ENCODE measurements around the gene WDR62.

Gene WDR62

DNA sequence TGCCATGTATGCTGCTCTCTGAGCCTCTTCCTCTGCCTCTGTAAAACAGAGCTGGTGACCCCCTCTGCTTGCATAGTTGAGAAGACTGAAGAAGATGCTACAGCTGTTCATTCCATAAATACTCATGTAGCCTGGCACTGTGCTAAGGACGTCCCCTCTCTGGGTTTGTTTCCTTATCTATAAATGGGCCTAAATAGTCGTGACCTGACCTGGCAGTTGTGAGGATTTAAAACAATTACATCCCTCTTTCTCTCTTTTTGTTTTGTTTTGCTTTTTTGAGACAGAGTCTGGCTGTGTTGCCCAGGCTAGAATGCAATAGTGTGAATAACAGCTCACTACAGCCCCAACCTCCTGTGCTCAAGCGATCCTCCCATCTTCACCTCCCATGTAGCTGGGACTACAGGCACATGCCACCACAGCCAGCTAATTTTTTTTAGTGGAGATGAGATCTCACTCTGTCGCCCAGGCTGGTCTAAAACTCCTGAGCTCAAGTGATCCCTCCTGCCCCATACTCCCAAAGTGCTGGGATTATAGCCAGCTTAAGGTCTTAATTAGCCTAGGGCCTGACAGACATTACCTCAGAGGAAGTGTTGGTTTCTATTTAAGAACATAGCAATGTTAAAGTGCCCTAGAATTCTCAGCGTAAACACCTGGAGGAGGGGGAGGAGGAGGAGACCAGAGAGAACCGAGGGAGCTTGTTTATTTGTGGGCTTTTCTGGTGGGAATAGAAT, 4.6 kb downstream of the WDR62 start:
- peaks cover 50% of the 10 kb centered on the region; the same call in 1 of the 2 replicates for H3K36me3 ChIP-seq (ENCODE audit: insufficient read depth, low read length)
- peak overlapping the region; percentile 39 for H3K4me2 ChIP-seq (ENCODE audit: low read depth, low read length, poor library complexity, severe bottlenecking)
- H3K79me2 ChIP-seq (ENCODE audit: insufficient read depth, low read length) = peaks cover 71% of the 10 kb centered on the region
- no peaks in the 10 kb centered on the region for H3K9me3 ChIP-seq (ENCODE audit: insufficient read depth, low read depth, low read length)
- H3K9ac ChIP-seq (ENCODE audit: low read depth, low read length, poor library complexity, severe bottlenecking) = peak overlapping the region; percentile 19
- no peaks in the 10 kb centered on the region for H3K27me3 ChIP-seq (ENCODE audit: insufficient read depth, low read length, poor library complexity, severe bottlenecking)
- H3K4me1 ChIP-seq (ENCODE audit: insufficient read depth, low read length, poor library complexity, severe bottlenecking) = peaks cover 33% of the 10 kb centered on the region
- H2AFZ ChIP-seq (ENCODE audit: low read length) = no peak overlapping the region
- no peaks in the 10 kb centered on the region for H3K9me2 ChIP-seq (replicated peaks; ENCODE audit: low read depth, low read length)
- TF ChIP-seq, protein P1, sequence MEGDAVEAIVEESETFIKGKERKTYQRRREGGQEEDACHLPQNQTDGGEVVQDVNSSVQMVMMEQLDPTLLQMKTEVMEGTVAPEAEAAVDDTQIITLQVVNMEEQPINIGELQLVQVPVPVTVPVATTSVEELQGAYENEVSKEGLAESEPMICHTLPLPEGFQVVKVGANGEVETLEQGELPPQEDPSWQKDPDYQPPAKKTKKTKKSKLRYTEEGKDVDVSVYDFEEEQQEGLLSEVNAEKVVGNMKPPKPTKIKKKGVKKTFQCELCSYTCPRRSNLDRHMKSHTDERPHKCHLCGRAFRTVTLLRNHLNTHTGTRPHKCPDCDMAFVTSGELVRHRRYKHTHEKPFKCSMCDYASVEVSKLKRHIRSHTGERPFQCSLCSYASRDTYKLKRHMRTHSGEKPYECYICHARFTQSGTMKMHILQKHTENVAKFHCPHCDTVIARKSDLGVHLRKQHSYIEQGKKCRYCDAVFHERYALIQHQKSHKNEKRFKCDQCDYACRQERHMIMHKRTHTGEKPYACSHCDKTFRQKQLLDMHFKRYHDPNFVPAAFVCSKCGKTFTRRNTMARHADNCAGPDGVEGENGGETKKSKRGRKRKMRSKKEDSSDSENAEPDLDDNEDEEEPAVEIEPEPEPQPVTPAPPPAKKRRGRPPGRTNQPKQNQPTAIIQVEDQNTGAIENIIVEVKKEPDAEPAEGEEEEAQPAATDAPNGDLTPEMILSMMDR (conservative IDR thresholded peaks at IDR 0.05; ENCODE audit: low read length) = no peak
- no peak for TF ChIP-seq EZH2phosphoT487 (IDR thresholded peaks at IDR 0.05; ENCODE audit: borderline replicate concordance)
- H3F3A ChIP-seq (ENCODE audit: low read depth) = no peaks in the 10 kb centered on the region
- H4K20me1 ChIP-seq (ENCODE audit: insufficient read depth, low read length, poor library complexity, severe bottlenecking) = peaks cover 46% of the 10 kb centered on the region
- no peak overlapping the region for H3K4me3 ChIP-seq (ENCODE audit: low read length, poor library complexity, severe bottlenecking)

DNA sequence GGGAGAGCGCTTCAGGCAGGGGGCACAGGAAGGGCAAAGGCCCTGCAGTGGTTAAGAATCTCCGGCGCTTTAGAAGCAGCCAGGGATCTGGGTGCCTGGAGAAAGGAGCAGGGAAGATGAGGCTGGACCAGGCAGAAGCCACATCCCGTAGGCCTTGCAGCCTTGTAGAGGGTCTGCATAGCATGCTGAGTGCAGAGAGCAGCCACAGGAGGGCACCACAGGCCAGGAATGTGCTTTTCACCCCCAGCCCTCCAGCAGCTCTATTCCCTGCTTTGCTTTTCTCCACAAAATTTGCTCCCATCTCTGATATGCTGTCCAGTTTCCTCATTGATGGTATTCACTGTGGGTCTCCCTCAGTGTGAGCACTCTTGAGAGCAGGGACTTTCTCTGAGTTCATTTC, 5.7 kb downstream of the WDR62 start:
- peaks cover 43% of the 10 kb centered on the region for H4K20me1 ChIP-seq (ENCODE audit: insufficient read depth, low read length, poor library complexity, severe bottlenecking)
- peaks cover 58% of the 10 kb centered on the region; the same call in 1 of the 2 replicates for H3K36me3 ChIP-seq (ENCODE audit: insufficient read depth, low read length)
- H3K79me2 ChIP-seq (ENCODE audit: insufficient read depth, low read length) = peaks cover 67% of the 10 kb centered on the region

DNA sequence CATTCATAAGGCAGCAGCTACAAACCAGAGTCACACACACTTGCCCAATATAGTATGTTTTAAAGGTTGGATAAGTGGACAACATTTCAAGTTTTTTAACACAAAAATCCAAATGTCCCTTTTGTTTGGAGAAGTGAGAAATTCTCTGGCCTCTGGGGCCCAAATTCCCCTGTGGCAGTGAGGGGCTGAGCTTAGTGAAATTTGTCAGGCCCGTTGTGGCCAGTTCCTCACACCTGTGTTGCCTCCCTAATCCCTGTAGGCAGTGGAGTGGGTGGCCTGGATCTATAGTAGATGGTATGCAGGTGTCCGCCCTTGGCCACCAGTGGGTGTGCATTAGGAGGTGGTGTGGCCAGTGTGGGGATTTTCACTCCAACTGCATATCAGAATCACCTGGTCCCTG, 6.7 kb downstream of the WDR62 start:
- no peak overlapping the region for H3K4me3 ChIP-seq (ENCODE audit: low read length, poor library complexity, severe bottlenecking)
- no peak overlapping the region for H3K4me2 ChIP-seq (ENCODE audit: low read depth, low read length, poor library complexity, severe bottlenecking)
- H3K9me3 ChIP-seq (ENCODE audit: insufficient read depth, low read depth, low read length) = no peaks in the 10 kb centered on the region
- no peak overlapping the region for H3K9ac ChIP-seq (ENCODE audit: low read depth, low read length, poor library complexity, severe bottlenecking)
- no peaks in the 10 kb centered on the region for H3F3A ChIP-seq (ENCODE audit: low read depth)
- TF ChIP-seq, protein P1 (conservative IDR thresholded peaks at IDR 0.05; ENCODE audit: low read length) = no peak
- TF ChIP-seq EZH2phosphoT487 (IDR thresholded peaks at IDR 0.05; ENCODE audit: borderline replicate concordance) = no peak
- peaks cover 67% of the 10 kb centered on the region; the same call in 1 of the 2 replicates for H3K36me3 ChIP-seq (ENCODE audit: insufficient read depth, low read length)
- H3K4me1 ChIP-seq (ENCODE audit: insufficient read depth, low read length, poor library complexity, severe bottlenecking) = peaks cover 23% of the 10 kb centered on the region
- peaks cover 34% of the 10 kb centered on the region for H4K20me1 ChIP-seq (ENCODE audit: insufficient read depth, low read length, poor library complexity, severe bottlenecking)
- H2AFZ ChIP-seq (ENCODE audit: low read length) = no peak overlapping the region
- H3K27me3 ChIP-seq (ENCODE audit: insufficient read depth, low read length, poor library complexity, severe bottlenecking) = no peaks in the 10 kb centered on the region
- H3K79me2 ChIP-seq (ENCODE audit: insufficient read depth, low read length) = peaks cover 58% of the 10 kb centered on the region
- H3K9me2 ChIP-seq (replicated peaks; ENCODE audit: low read depth, low read length) = no peaks in the 10 kb centered on the region

More for the DNA sequence above, 5.7 kb downstream of the WDR62 start:
- no peaks in the 10 kb centered on the region for H3K27me3 ChIP-seq (ENCODE audit: insufficient read depth, low read length, poor library complexity, severe bottlenecking)
- no peaks in the 10 kb centered on the region for H3F3A ChIP-seq (ENCODE audit: low read depth)
- H3K9me3 ChIP-seq (ENCODE audit: insufficient read depth, low read depth, low read length) = no peaks in the 10 kb centered on the region
- no peak overlapping the region for H3K9ac ChIP-seq (ENCODE audit: low read depth, low read length, poor library complexity, severe bottlenecking)
- H3K4me3 ChIP-seq (ENCODE audit: low read length, poor library complexity, severe bottlenecking) = no peak overlapping the region
- peaks cover 30% of the 10 kb centered on the region for H3K4me1 ChIP-seq (ENCODE audit: insufficient read depth, low read length, poor library complexity, severe bottlenecking)
- no peaks in the 10 kb centered on the region for H3K9me2 ChIP-seq (replicated peaks; ENCODE audit: low read depth, low read length)
- TF ChIP-seq, protein P1 (conservative IDR thresholded peaks at IDR 0.05; ENCODE audit: low read length) = peak; percentile 68
- TF ChIP-seq EZH2phosphoT487 (IDR thresholded peaks at IDR 0.05; ENCODE audit: borderline replicate concordance) = no peak
- no peak overlapping the region for H2AFZ ChIP-seq (ENCODE audit: low read length)
- H3K4me2 ChIP-seq (ENCODE audit: low read depth, low read length, poor library complexity, severe bottlenecking) = no peak overlapping the region
